ENCODE results near the gene RIC3.

Gene RIC3

GRCh38 chr11:8204025-8204424, 35.2 kb upstream of the RIC3 start:
- DNase-seq, result no peak
- no peak for TF ChIP-seq CTCF (IDR thresholded peaks at IDR 0.05; ENCODE audit: low read depth, low read length, missing control alignments)
- no peak overlapping the region for H3K4me3 ChIP-seq (ENCODE audit: low read depth, low read length)
- in situ Hi-C loops (cut with HindIII; ENCODE audit: low pct_ligation_motif_present, low sequenced_read_pairs), result no loop called here
- no peaks in the 10 kb centered on the region for H3K36me3 ChIP-seq (replicated peaks)
- H3K27ac ChIP-seq, result no peak overlapping the region
- H3K27me3 ChIP-seq (replicated peaks), result no peaks in the 10 kb centered on the region

DNA sequence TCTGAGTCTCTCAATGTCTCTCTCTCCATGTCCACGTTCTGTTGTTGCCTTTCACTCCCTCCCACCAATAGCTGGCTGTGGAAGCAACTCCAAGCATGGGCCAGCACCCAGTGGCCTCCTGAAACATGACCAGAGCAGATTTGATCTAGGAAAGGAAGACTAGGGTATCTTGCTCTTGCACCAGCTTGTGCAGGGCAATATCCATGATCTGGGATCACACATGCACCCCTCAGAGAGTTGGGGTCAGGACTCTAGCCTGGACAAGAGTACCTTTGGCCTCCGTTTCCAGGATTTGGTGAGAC, 34.5 kb upstream of the RIC3 start:
- no peak for TF ChIP-seq CTCF (IDR thresholded peaks at IDR 0.05; ENCODE audit: low read depth, low read length, missing control alignments)
- no peak overlapping the region for H3K4me3 ChIP-seq (ENCODE audit: low read depth, low read length)
- no peaks in the 10 kb centered on the region for H3K36me3 ChIP-seq (replicated peaks)
- H3K27ac ChIP-seq, result no peak overlapping the region
- no peak for DNase-seq
- in situ Hi-C loops (cut with HindIII; ENCODE audit: low pct_ligation_motif_present, low sequenced_read_pairs), result no loop called here
- H3K27me3 ChIP-seq (replicated peaks), result no peaks in the 10 kb centered on the region

GRCh38 chr11:8202516-8203413, 33.9 kb upstream of the RIC3 start:
- H3K4me3 ChIP-seq (ENCODE audit: low read depth, low read length), result no peak overlapping the region
- DNase-seq, result no peak
- H3K36me3 ChIP-seq (replicated peaks), result no peaks in the 10 kb centered on the region
- no peaks in the 10 kb centered on the region for H3K27me3 ChIP-seq (replicated peaks)
- in situ Hi-C loops (cut with HindIII; ENCODE audit: low pct_ligation_motif_present, low sequenced_read_pairs), result no loop called here
- H3K27ac ChIP-seq, result no peak overlapping the region
- no peak for TF ChIP-seq CTCF (IDR thresholded peaks at IDR 0.05; ENCODE audit: low read depth, low read length, missing control alignments)

DNA sequence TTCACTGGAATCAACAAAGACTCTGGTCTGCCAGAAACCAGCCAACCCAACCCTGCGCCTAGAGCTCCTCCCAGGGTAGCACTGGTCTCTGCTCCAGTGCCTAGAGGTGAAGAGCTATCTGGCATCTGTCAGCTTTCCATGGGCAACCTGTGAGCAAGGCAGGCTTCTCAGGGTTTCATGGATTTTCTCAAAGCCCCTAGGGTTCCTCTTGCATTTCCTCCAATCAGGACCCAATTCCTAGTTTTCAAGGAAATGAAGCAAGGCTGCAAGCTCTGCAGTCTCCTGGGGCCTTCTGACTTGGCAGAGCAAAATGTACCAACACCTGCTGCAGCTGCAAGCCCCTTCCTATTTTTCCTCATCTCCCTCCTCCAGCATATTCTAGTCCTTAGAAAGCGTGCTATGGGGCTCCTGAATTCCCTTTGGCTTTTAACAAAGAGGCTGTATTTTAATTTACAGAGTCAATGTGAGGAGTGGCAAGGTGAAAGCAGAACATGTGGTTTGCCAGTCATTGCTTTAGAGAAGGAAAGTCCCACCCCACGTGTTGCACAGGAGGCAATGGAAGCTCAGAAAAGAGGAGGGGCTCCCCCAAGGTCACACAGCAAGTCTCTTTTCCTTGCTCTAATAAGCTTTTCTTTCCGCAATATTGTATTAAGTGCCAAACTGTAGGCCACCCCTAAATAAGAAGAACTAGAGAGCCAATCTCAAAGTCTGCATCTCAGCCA, 33.0 kb upstream of the RIC3 start:
- H3K4me3 ChIP-seq (ENCODE audit: low read depth, low read length), result no peak overlapping the region
- no peak overlapping the region for H3K27ac ChIP-seq
- no peak for TF ChIP-seq CTCF (IDR thresholded peaks at IDR 0.05; ENCODE audit: low read depth, low read length, missing control alignments)
- H3K27me3 ChIP-seq (replicated peaks), result no peaks in the 10 kb centered on the region
- no peaks in the 10 kb centered on the region for H3K36me3 ChIP-seq (replicated peaks)
- DNase-seq, result no peak
- in situ Hi-C loops (cut with HindIII; ENCODE audit: low pct_ligation_motif_present, low sequenced_read_pairs), result no loop called here

DNA sequence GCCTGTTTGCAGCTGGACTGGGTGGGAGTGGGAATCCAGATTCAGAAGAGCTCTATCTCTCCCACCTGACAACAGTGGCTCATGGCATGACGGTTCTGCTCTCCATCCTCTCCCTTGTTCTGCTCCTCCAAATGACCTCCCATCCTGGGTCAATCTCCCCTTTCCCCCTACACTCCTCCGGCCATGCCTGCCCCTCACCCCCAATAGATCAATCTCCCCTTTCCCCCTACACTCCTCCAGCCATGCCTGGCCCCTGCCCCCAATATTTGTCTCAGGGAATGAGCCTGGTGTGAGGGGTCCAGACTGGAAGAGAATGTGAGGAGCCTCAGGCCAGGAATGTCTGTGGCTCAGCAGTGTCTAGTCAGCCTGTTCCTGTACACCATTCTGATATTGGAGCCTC, 30.9 kb upstream of the RIC3 start:
- Histone ChIP-seq H3K27ac (no peak overlapping the region), H3K36me3 (replicated peaks) (no peaks in the 10 kb centered on the region), H3K27me3 (replicated peaks) (peaks cover 2% of the 10 kb centered on the region), H3K4me3 (ENCODE audit: low read depth, low read length) (no peak overlapping the region)
- no peak for TF ChIP-seq CTCF (IDR thresholded peaks at IDR 0.05; ENCODE audit: low read depth, low read length, missing control alignments)
- DNase-seq, result no peak
- in situ Hi-C loops (cut with HindIII; ENCODE audit: low pct_ligation_motif_present, low sequenced_read_pairs), result no loop called here
